Activated T-helper 2 cell treated with anti-CD3 and anti-CD28 coated beads, Interferon-gamma antibody, Interleukin-2, Interleukin-4, amounts not matched to agents 10 μg/mL and 5 μg/mL and 100 μg/mL, durations not matched to agents 14 hours and 24 hours and 36 hours (primary cell): ENCODE measurements around the gene CNTRL. TPM values are rescaled to one million over a fixed set of nuclear protein-coding genes. Genes with fewer than 3 reads are reported as not detected.
"Not testable (repeated sequence)": the region's sequence is repeated elsewhere in the genome, so short reads cannot be mapped to it uniquely, and the experiment has no call there.

Source experiments
- DNase-seq: peaks from one replicate; pipeline ENCODE4 v3.0.0; 2021; ENCODE audit warnings: low spot score
- H3K27ac Mint-ChIP-seq: one replicate; pipeline ENCODE4 v1.8.0; 2021; ENCODE audit warnings: mixed read lengths
- H3K27me3 Mint-ChIP-seq: one replicate; pipeline ENCODE4 v1.8.0; 2021; ENCODE audit warnings: low read depth, mixed read lengths
- H3K36me3 Mint-ChIP-seq: one replicate; pipeline ENCODE4 v1.8.0; 2021; ENCODE audit warnings: low read depth, mixed read lengths
- H3K4me1 Mint-ChIP-seq: one replicate; pipeline ENCODE4 v1.8.0; 2021; ENCODE audit warnings: low read depth, mixed read lengths
- H3K4me3 Mint-ChIP-seq: one replicate; pipeline ENCODE4 v1.8.0; 2021; ENCODE audit warnings: low read depth, mild to moderate bottlenecking, moderate library complexity, mixed read lengths
- H3K9me3 Mint-ChIP-seq: one replicate; pipeline ENCODE4 v1.8.0; 2021; ENCODE audit warnings: mixed read lengths
- intact Hi-C: fragments of 100-400 bp; cut with micrococcal nuclease; formaldehyde crosslinking; loops from one replicate; pipeline ENCODE4 v1.15.1; 2023
- total RNA-seq: library from RNA; stranded (reverse); gene quantifications from 2 replicates; pipeline ENCODE4 v1.2.3, GENCODE V29; 2022

CNTRL gene
- total RNA-seq, 1 donor from 2014 or later: 68.4 TPM

- no peaks in the 10 kb centered on the region for H3K9me3 Mint-ChIP-seq
- peaks cover 45% of the 10 kb centered on the region for H3K4me1 Mint-ChIP-seq
- no peak for DNase-seq
- intact Hi-C loops: loop anchor here (5.0 kb wide), 1 partner anchor 37 kb away; no protein-coding TSS in a partner anchor
- H3K27ac Mint-ChIP-seq: peak overlapping the region; percentile 61
- peak overlapping the region; percentile 23 for H3K4me3 Mint-ChIP-seq
- peaks cover 55% of the 10 kb centered on the region for H3K36me3 Mint-ChIP-seq
- no peaks in the 10 kb centered on the region for H3K27me3 Mint-ChIP-seq
Observed at GRCh38 chr9:121120386-121120785, 45.6 kb downstream of the CNTRL start.

GRCh38 chr9:121121582-121122087, 46.9 kb downstream of the CNTRL start:
- DNase-seq: peak; percentile 97
- Mint-ChIP-seq H3K4me1 (peaks cover 44% of the 10 kb centered on the region), H3K27me3 (no peaks in the 10 kb centered on the region), H3K36me3 (peaks cover 54% of the 10 kb centered on the region), H3K4me3 (peak overlapping the region; percentile 68), H3K27ac (peak overlapping the region; percentile 80), H3K9me3 (no peaks in the 10 kb centered on the region)
- intact Hi-C loops: loop anchor here (1.0 to 5.0 kb wide), 4 partner anchors 36 to 407 kb away; partner anchors contain the start of genes CNTRL, MEGF9 and RAB14

- Mint-ChIP-seq H3K27me3 (no peaks in the 10 kb centered on the region), H3K4me3 (peak overlapping the region; percentile 68), H3K4me1 (peaks cover 44% of the 10 kb centered on the region), H3K9me3 (no peaks in the 10 kb centered on the region), H3K36me3 (peaks cover 57% of the 10 kb centered on the region), H3K27ac (peak overlapping the region; percentile 80)
- no peak for DNase-seq
- intact Hi-C loops: loop anchor here (5.0 kb wide), 1 partner anchor 35 kb away; no protein-coding TSS in a partner anchor
Observed at GRCh38 chr9:121122246-121123032, 47.7 kb downstream of the CNTRL start.

GRCh38 chr9:121123816-121124535, 49.2 kb downstream of the CNTRL start:
- DNase-seq: no peak
- Mint-ChIP-seq H3K9me3 (no peaks in the 10 kb centered on the region), H3K4me1 (peaks cover 46% of the 10 kb centered on the region), H3K27ac (peak overlapping the region; percentile 65), H3K27me3 (no peaks in the 10 kb centered on the region), H3K36me3 (peaks cover 66% of the 10 kb centered on the region), H3K4me3 (no peak overlapping the region)
- intact Hi-C loops: loop anchor here (5.0 kb wide), 1 partner anchor 33 kb away; no protein-coding TSS in a partner anchor

GRCh38 chr9:121125590-121125989, 50.8 kb downstream of the CNTRL start:
- Mint-ChIP-seq H3K27me3 (no peaks in the 10 kb centered on the region), H3K4me1 (peaks cover 51% of the 10 kb centered on the region), H3K27ac (no peak overlapping the region), H3K9me3 (no peaks in the 10 kb centered on the region), H3K4me3 (no peak overlapping the region), H3K36me3 (peaks cover 67% of the 10 kb centered on the region)
- intact Hi-C loops: no loop called here
- no peak for DNase-seq

GRCh38 chr9:121129384-121129783, 54.6 kb downstream of the CNTRL start:
- peaks cover 80% of the 10 kb centered on the region for H3K36me3 Mint-ChIP-seq
- H3K27ac Mint-ChIP-seq, intact Hi-C loops, H3K9me3 Mint-ChIP-seq, H3K27me3 Mint-ChIP-seq, H3K4me3 Mint-ChIP-seq, DNase-seq: not testable (repeated sequence)
- H3K4me1 Mint-ChIP-seq: peaks cover 48% of the 10 kb centered on the region

GRCh38 chr9:121133104-121133816, 58.5 kb downstream of the CNTRL start:
- intact Hi-C loops: loop anchor here (10.0 kb wide), 1 partner anchor 52 kb away; no protein-coding TSS in a partner anchor
- Mint-ChIP-seq H3K9me3 (no peaks in the 10 kb centered on the region), H3K27ac (no peak overlapping the region), H3K4me1 (peaks cover 58% of the 10 kb centered on the region), H3K4me3 (peak overlapping the region; percentile 4), H3K36me3 (peaks cover 73% of the 10 kb centered on the region), H3K27me3 (no peaks in the 10 kb centered on the region)
- DNase-seq: peak; percentile 76

GRCh38 chr9:121135642-121136041, 60.9 kb downstream of the CNTRL start:
- no peak overlapping the region for H3K27ac Mint-ChIP-seq
- no peaks in the 10 kb centered on the region for H3K27me3 Mint-ChIP-seq
- H3K9me3 Mint-ChIP-seq: no peaks in the 10 kb centered on the region
- no peak for DNase-seq
- H3K4me3 Mint-ChIP-seq: no peak overlapping the region
- peaks cover 71% of the 10 kb centered on the region for H3K36me3 Mint-ChIP-seq
- peaks cover 41% of the 10 kb centered on the region for H3K4me1 Mint-ChIP-seq
- intact Hi-C loops: loop anchor here (10.0 kb wide), 1 partner anchor 49 kb away; no protein-coding TSS in a partner anchor

GRCh38 chr9:121138561-121138960, 63.8 kb downstream of the CNTRL start:
- H3K4me1 Mint-ChIP-seq: peaks cover 14% of the 10 kb centered on the region
- no peaks in the 10 kb centered on the region for H3K27me3 Mint-ChIP-seq
- intact Hi-C loops: loop anchor here (10.0 kb wide), 1 partner anchor 46 kb away; no protein-coding TSS in a partner anchor
- no peak overlapping the region for H3K4me3 Mint-ChIP-seq
- no peaks in the 10 kb centered on the region for H3K9me3 Mint-ChIP-seq
- H3K36me3 Mint-ChIP-seq: peaks cover 77% of the 10 kb centered on the region
- no peak overlapping the region for H3K27ac Mint-ChIP-seq
- DNase-seq: no peak

GRCh38 chr9:121138973-121139372, 64.2 kb downstream of the CNTRL start:
- no peak overlapping the region for H3K4me3 Mint-ChIP-seq
- intact Hi-C loops: loop anchor here (10.0 kb wide), 1 partner anchor 46 kb away; no protein-coding TSS in a partner anchor
- H3K9me3 Mint-ChIP-seq: no peaks in the 10 kb centered on the region
- H3K27ac Mint-ChIP-seq: no peak overlapping the region
- DNase-seq: no peak
- no peaks in the 10 kb centered on the region for H3K27me3 Mint-ChIP-seq
- peaks cover 14% of the 10 kb centered on the region for H3K4me1 Mint-ChIP-seq
- peaks cover 81% of the 10 kb centered on the region for H3K36me3 Mint-ChIP-seq

GRCh38 chr9:121140162-121140561, 65.4 kb downstream of the CNTRL start:
- H3K4me3 Mint-ChIP-seq: no peak overlapping the region
- H3K27me3 Mint-ChIP-seq: no peaks in the 10 kb centered on the region
- H3K36me3 Mint-ChIP-seq: peaks cover 85% of the 10 kb centered on the region

GRCh38 chr9:121141306-121141705, 66.6 kb downstream of the CNTRL start:
- H3K4me1 Mint-ChIP-seq: peaks cover 6% of the 10 kb centered on the region

More at GRCh38 chr9:121140162-121140561, 65.4 kb downstream of the CNTRL start:
- no peak for DNase-seq
- intact Hi-C loops: no loop called here
- Mint-ChIP-seq H3K9me3 (no peaks in the 10 kb centered on the region), H3K27ac (no peak overlapping the region), H3K4me1 (peaks cover 10% of the 10 kb centered on the region)

More at GRCh38 chr9:121141306-121141705, 66.6 kb downstream of the CNTRL start:
- no peaks in the 10 kb centered on the region for H3K27me3 Mint-ChIP-seq
- H3K4me3 Mint-ChIP-seq: no peak overlapping the region
- H3K36me3 Mint-ChIP-seq: peaks cover 86% of the 10 kb centered on the region
- H3K27ac Mint-ChIP-seq: no peak overlapping the region
- no peak for DNase-seq
- intact Hi-C loops: no loop called here
- H3K9me3 Mint-ChIP-seq: no peaks in the 10 kb centered on the region
